Neuronal stem cell (in vitro differentiated cells): ENCODE results near the gene CUX1.

ENCODE experiments used
- DNase-seq: peaks from one replicate; pipeline ENCODE4 v3.0.0-alpha.2; 2013; ENCODE audit warnings: low spot score
- H2AFZ ChIP-seq: one replicate; pipeline ENCODE4 v1.6.1; 2013; ENCODE audit warnings: mild to moderate bottlenecking, low read length, inconsistent platforms
- H2AK5ac ChIP-seq: 2 replicates; pipeline ENCODE4 v1.6.1; 2013; ENCODE audit warnings: low read depth, mild to moderate bottlenecking, inconsistent platforms, low read length, moderate library complexity, mixed read lengths
- H2BK120ac ChIP-seq: 2 replicates; pipeline ENCODE4 v1.6.1; 2013; ENCODE audit warnings: low read depth, mild to moderate bottlenecking, inconsistent platforms, low read length, moderate library complexity, mixed read lengths
- H2BK12ac ChIP-seq: one replicate; pipeline ENCODE4 v1.6.1; 2013; ENCODE audit warnings: low read length, inconsistent platforms
- H2BK15ac ChIP-seq: 2 replicates; pipeline ENCODE4 v1.6.1; 2013; ENCODE audit warnings: mild to moderate bottlenecking, low read length, inconsistent platforms, mixed read lengths
- H2BK5ac ChIP-seq: one replicate; pipeline ENCODE4 v1.6.1; 2013; ENCODE audit warnings: inconsistent platforms, mild to moderate bottlenecking, low read length, moderate library complexity
- H3K14ac ChIP-seq: one replicate; pipeline ENCODE4 v1.6.1; 2013; ENCODE audit warnings: low read length, inconsistent platforms
- H3K18ac ChIP-seq: 2 replicates; pipeline ENCODE4 v1.6.1; 2013; ENCODE audit warnings: low read length, inconsistent platforms
- H3K23ac ChIP-seq: 2 replicates; pipeline ENCODE4 v1.6.1; 2013; ENCODE audit warnings: low read depth, mild to moderate bottlenecking, mixed read lengths, low read length, inconsistent platforms; ENCODE audit not compliant: poor library complexity
- H3K27ac ChIP-seq: replicated peaks from 3 replicates; pipeline ENCODE4 v1.5.1; 2013; ENCODE audit warnings: low read length, inconsistent platforms
- H3K27me3 ChIP-seq, 3 experiments: 2 replicates each; pipeline ENCODE4 v1.6.1; 2013; ENCODE audit warnings: low read length in 3 of 3, mild to moderate bottlenecking in 2 of 3, inconsistent platforms in 1 of 3, low read depth in 1 of 3, mixed read lengths in 1 of 3, moderate library complexity in 1 of 3; ENCODE audit not compliant: control insufficient read depth in 3 of 3, insufficient read depth in 3 of 3
- H3K36me3 ChIP-seq, 2 donors: replicated peaks in 1 of 2; 2 replicates each; pipeline ENCODE4 v1.6.1; 2013; ENCODE audit warnings: low read length in 2 of 2; ENCODE audit not compliant: control insufficient read depth in 2 of 2, insufficient read depth in 2 of 2
- H3K4ac ChIP-seq: 2 replicates; pipeline ENCODE4 v1.6.1; 2013; ENCODE audit warnings: inconsistent platforms, mild to moderate bottlenecking, low read length, moderate library complexity
- H3K4me1 ChIP-seq, 2 donors: 1 replicate in 1 of 2; 2 replicates in 1 of 2; pipeline ENCODE4 v1.6.1; 2013; ENCODE audit warnings: low read length in 2 of 2, low read depth in 1 of 2; ENCODE audit not compliant: control insufficient read depth in 2 of 2, insufficient read depth in 1 of 2
- H3K4me2 ChIP-seq: one replicate; pipeline ENCODE4 v1.6.1; 2013; ENCODE audit warnings: mild to moderate bottlenecking, low read length, inconsistent platforms; ENCODE audit not compliant: insufficient read depth, poor library complexity, severe bottlenecking
- H3K4me3 ChIP-seq, 2 donors: 2 replicates each; pipeline ENCODE4 v1.5.1; 2013; ENCODE audit warnings: low read length in 2 of 2, mild to moderate bottlenecking in 2 of 2, inconsistent platforms in 1 of 2, moderate library complexity in 1 of 2
- H3K79me1 ChIP-seq: one replicate; pipeline ENCODE4 v1.6.1; 2013; ENCODE audit warnings: low read depth, mild to moderate bottlenecking, inconsistent platforms, low read length, moderate library complexity
- H3K9ac ChIP-seq: one replicate; pipeline ENCODE4 v1.6.1; 2013; ENCODE audit warnings: mild to moderate bottlenecking, low read depth, low read length, inconsistent platforms; ENCODE audit not compliant: poor library complexity
- H3K9me3 ChIP-seq, 2 donors: replicated peaks in 1 of 2; 2 replicates each; pipeline versions ENCODE3 to v1.6.1; 2013; ENCODE audit warnings: low read length in 2 of 2, mild to moderate bottlenecking in 2 of 2, inconsistent platforms in 1 of 2, low read depth in 1 of 2, mixed read lengths in 1 of 2, moderate library complexity in 1 of 2; ENCODE audit not compliant: control insufficient read depth in 2 of 2, insufficient read depth in 1 of 2
- H4K8ac ChIP-seq: one replicate; pipeline ENCODE4 v1.6.1; 2013; ENCODE audit warnings: low read depth, mild to moderate bottlenecking, inconsistent platforms, low read length, moderate library complexity
- H4K91ac ChIP-seq: one replicate; pipeline ENCODE4 v1.6.1; 2013; ENCODE audit warnings: low read length, low read depth, mild to moderate bottlenecking, inconsistent platforms; ENCODE audit not compliant: poor library complexity
- WGBS, 2 donors: extraction: QIAGEN DNeasy Blood & Tissue Kit; methylation state at CpG; one replicate each; pipeline ENCODE4 v1.1.7; 2013; ENCODE audit warnings: missing lambda C conversion rate in 2 of 2, mixed read lengths in 1 of 2; ENCODE audit not compliant: insufficient read length in 2 of 2, insufficient replicate concordance in 1 of 2; ENCODE audit errors: extremely low coverage in 2 of 2; 5-methylcytosine and 5-hydroxymethylcytosine counted together

Gene CUX1

DNA sequence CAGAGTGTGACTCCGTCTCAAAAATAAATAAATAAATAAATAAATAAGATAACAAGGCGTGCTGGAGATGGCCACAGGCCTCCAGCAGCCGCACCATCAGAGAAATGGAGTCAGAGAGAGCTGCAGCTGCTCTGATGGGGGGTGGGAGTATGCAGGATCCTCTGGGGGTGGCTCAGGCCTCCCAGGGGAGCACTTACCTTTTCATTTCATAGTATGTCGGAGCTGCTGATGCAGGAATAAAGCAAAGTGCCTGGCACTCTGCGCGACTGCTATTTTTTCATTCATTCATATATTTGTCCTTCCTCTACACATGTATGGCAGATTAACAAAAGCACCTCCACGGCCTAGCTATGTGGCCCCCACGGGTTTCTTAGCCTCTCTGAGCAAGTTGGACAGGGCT is 175.9 kb downstream of the CUX1 start:
- Histone ChIP-seq H3K36me3 (peaks cover 0 to 3% of the 10 kb centered on the region in 2 donors), H3K23ac (no peak overlapping the region), H4K8ac (no peak overlapping the region), H2BK5ac (no peak overlapping the region), H2BK12ac (no peak overlapping the region), H3K14ac (no peak overlapping the region), H3K18ac (no peak overlapping the region), H2BK15ac (no peak overlapping the region), H3K4ac (no peak overlapping the region), H2AK5ac (no peak overlapping the region), H3K4me3 (no peak overlapping the region), H3K27me3 (no peaks in the 10 kb centered on the region), H3K9me3 (no peaks in the 10 kb centered on the region), H4K91ac (no peak overlapping the region), H3K27ac (no peak overlapping the region), H3K9ac (no peak overlapping the region), H2AFZ (no peak overlapping the region), H3K4me2 (no peak overlapping the region), H2BK120ac (no peak overlapping the region), H3K4me1 (peaks cover 2 to 3% of the 10 kb centered on the region in 2 donors), H3K79me1 (peaks cover 6% of the 10 kb centered on the region)
- no peak for DNase-seq
- no CpG with 5 or more reads among the region's 8 CpGs for WGBS, 2 donors

DNA sequence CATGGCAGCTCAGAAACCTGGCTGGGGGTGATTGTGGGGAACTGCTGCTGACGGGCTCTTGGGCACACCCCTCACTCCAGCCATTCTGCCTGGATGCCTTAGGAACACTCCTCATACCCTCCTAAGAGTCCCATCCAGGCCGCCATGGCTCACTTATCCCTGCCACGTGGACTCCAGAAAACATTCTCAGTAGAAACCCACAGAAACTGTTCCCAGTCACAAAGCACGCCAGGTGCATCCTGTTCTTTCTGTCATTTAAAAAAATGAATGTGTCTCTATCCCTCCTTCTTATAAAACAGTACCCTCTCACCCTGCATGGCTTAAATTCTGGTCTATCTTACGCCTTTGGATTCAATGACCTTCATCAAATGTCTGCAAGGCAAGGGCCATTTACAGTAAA is 177.7 kb downstream of the CUX1 start:
- no peak overlapping the region for H3K14ac ChIP-seq
- H2BK120ac ChIP-seq: no peak overlapping the region
- no peak overlapping the region for H3K9ac ChIP-seq
- no peak overlapping the region for H4K91ac ChIP-seq
- H3K18ac ChIP-seq: no peak overlapping the region
- DNase-seq: no peak
- no peak overlapping the region for H3K4me3 ChIP-seq
- no peak overlapping the region for H3K27ac ChIP-seq
- no peak overlapping the region for H2BK15ac ChIP-seq
- H2BK12ac ChIP-seq: no peak overlapping the region
- WGBS, 2 donors: no CpG with 5 or more reads among the region's 5 CpGs
- no peak overlapping the region for H4K8ac ChIP-seq
- H2AFZ ChIP-seq: no peak overlapping the region
- H3K4ac ChIP-seq: no peak overlapping the region
- H3K4me2 ChIP-seq: no peak overlapping the region
- H3K27me3 ChIP-seq: no peaks in the 10 kb centered on the region
- H3K36me3 ChIP-seq: no peaks in the 10 kb centered on the region
- H2BK5ac ChIP-seq: no peak overlapping the region
- no peak overlapping the region for H3K23ac ChIP-seq
- peaks cover 6 to 8% of the 10 kb centered on the region in 2 donors for H3K4me1 ChIP-seq
- H2AK5ac ChIP-seq: no peak overlapping the region
- H3K9me3 ChIP-seq: no peaks in the 10 kb centered on the region
- H3K79me1 ChIP-seq: peaks cover 9% of the 10 kb centered on the region

DNA sequence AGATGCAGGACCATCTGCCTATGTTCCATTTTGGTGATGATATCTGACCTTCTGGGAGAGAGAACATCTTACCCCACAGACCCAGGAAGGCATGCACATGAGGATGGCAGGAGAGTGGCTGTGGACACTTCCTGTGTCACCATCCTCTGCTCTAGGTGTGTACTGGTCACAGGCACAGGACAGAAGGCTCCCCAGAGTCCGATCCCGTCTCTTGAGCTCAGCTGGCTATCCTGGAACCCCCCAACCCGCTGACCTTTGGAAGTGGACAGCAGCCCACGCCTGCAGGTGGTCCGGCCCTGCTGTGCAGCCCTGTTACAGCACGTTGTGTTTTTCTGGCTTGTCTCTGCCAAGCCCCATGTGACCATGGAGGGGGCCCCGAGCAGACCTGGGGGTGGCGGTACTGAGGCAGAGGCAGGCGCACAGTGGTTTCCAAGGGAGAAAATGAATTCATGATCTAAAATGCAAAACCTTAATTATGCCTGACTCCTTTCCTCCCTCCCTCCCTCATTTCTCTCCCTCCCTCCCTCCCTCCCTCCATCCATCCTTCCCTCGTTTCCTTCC is 178.8 kb downstream of the CUX1 start:
- Histone ChIP-seq H3K9me3 (no peaks in the 10 kb centered on the region), H3K23ac (peak overlapping the region; percentile 69), H3K4me2 (no peak overlapping the region), H4K8ac (no peak overlapping the region), H2AFZ (no peak overlapping the region), H3K79me1 (peaks cover 7% of the 10 kb centered on the region), H3K27me3 (no peaks in the 10 kb centered on the region), H2BK15ac (no peak overlapping the region), H3K18ac (peak overlapping the region; percentile 3), H3K14ac (peak overlapping the region; percentile 14), H3K27ac (no peak overlapping the region), H3K4me3 (no peak overlapping the region), H3K36me3 (no peaks in the 10 kb centered on the region), H3K4me1 (peaks cover 6 to 8% of the 10 kb centered on the region in 2 donors), H4K91ac (no peak overlapping the region), H3K4ac (no peak overlapping the region), H2BK12ac (peak overlapping the region; percentile 26), H2BK5ac (no peak overlapping the region), H3K9ac (no peak overlapping the region), H2BK120ac (no peak overlapping the region), H2AK5ac (no peak overlapping the region)
- DNase-seq: no peak
- WGBS, 2 donors: 100% methylated on average over 1 of the region's 10 CpGs; no CpG with 5 or more reads in 1 of the 2 donors

DNA sequence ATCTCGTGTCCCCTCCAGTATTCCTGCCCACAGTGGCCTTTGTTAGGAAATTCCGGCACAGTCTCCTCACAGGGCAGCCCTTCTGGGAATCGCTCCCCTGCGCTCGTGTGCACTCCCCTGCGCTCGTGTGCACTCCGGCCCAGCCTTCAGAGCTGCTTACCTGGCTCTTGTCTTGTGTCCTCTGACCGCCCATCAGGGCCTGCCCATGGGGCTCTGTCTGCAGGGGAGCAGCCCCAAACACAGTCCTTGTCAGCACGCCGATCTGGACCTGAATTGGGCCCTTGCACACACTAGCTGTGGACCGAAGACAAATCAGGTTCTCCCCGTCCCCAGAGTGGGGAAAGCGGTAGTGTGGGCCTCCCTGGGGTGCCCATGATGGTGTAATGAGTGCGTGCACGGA is 179.4 kb downstream of the CUX1 start:
- no peaks in the 10 kb centered on the region for H3K9me3 ChIP-seq
- no peak overlapping the region for H2BK120ac ChIP-seq
- WGBS, 2 donors: no CpG with 5 or more reads among the region's 16 CpGs
- H3K36me3 ChIP-seq: peaks cover 0 to 2% of the 10 kb centered on the region in 2 donors
- peaks cover 6 to 8% of the 10 kb centered on the region in 2 donors for H3K4me1 ChIP-seq
- H3K79me1 ChIP-seq: peaks cover 9% of the 10 kb centered on the region
- no peak overlapping the region for H3K9ac ChIP-seq
- H4K91ac ChIP-seq: no peak overlapping the region
- no peak overlapping the region for H2AFZ ChIP-seq
- no peaks in the 10 kb centered on the region for H3K27me3 ChIP-seq
- H2AK5ac ChIP-seq: no peak overlapping the region
- peak overlapping the region; percentile 3 for H3K18ac ChIP-seq
- H2BK12ac ChIP-seq: no peak overlapping the region
- no peak for DNase-seq
- H3K4me3 ChIP-seq: no peak overlapping the region
- H4K8ac ChIP-seq: no peak overlapping the region
- no peak overlapping the region for H3K23ac ChIP-seq
- no peak overlapping the region for H3K27ac ChIP-seq
- H3K4me2 ChIP-seq: no peak overlapping the region
- H3K4ac ChIP-seq: no peak overlapping the region
- no peak overlapping the region for H2BK5ac ChIP-seq
- no peak overlapping the region for H2BK15ac ChIP-seq
- H3K14ac ChIP-seq: no peak overlapping the region
